ENCODE measurements around the gene TUBGCP3. TPM values are rescaled to one million over a fixed set of nuclear protein-coding genes. Genes with fewer than 3 reads are reported as not detected.

Gene TUBGCP3
- total RNA-seq, 3 donors from 2014 or later (not counting 1 experiment from before 2014, with no cell fraction given), result 43.0 to 57.9 (median 53.6) TPM

DNA sequence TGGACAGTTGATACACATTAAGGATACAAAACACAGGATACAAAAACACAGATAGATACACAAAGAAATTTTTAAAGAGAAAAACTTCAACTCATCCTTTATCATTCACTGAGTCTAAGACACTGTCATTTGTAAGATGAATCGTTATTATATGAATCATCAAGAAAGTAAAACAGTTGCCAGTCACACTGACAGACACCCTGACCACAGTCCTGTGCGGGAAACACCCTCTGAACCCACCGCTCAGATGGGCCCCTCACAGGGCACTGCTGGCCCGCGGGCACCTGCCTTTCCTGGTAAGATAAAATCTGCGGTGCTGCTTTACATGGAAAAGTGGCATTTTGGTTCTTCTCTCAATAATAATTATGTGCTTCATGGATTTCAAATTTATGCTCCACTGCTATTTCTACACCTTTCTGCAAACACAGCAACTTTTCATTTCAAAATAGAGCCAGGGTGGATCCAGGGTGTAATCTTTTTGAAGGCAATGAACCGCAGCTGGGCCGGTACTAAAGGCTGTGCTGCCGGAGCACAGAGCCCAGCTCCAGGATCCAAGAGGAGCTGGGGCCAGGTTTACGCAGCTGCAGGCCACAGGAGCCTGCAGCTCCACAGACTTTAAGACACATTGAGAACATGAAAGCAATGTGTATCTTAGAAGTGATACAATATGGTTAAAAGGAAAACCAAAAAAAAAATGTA lies 76.8 kb downstream of the TUBGCP3 start:
- H3K36me3 Mint-ChIP-seq, result no peaks in the 10 kb centered on the region
- H3K4me3 Mint-ChIP-seq, result peak overlapping the region; percentile 40
- Histone ChIP-seq H3K4me1 (ENCODE audit: control insufficient read depth, insufficient read depth, low read length) (peaks cover 8% of the 10 kb centered on the region), H3K27me3 (ENCODE audit: control insufficient read depth, insufficient read depth, low read length) (no peaks in the 10 kb centered on the region), H3K36me3 (ENCODE audit: control insufficient read depth, insufficient read depth, low read length) (peaks cover 30% of the 10 kb centered on the region), H3K4me3 (ENCODE audit: low read length) (no peak overlapping the region), H3K9me3 (ENCODE audit: control insufficient read depth, insufficient read depth, low read length) (no peaks in the 10 kb centered on the region), H3K27ac (ENCODE audit: low read length) (no peak overlapping the region)
- 65% methylated on average over 10 of the region's 10 CpGs for WGBS (ENCODE audit: insufficient coverage)
- peaks cover 17 to 18% of the 10 kb centered on the region in 2 donors for H3K4me1 Mint-ChIP-seq
- TF ChIP-seq, protein P1, sequence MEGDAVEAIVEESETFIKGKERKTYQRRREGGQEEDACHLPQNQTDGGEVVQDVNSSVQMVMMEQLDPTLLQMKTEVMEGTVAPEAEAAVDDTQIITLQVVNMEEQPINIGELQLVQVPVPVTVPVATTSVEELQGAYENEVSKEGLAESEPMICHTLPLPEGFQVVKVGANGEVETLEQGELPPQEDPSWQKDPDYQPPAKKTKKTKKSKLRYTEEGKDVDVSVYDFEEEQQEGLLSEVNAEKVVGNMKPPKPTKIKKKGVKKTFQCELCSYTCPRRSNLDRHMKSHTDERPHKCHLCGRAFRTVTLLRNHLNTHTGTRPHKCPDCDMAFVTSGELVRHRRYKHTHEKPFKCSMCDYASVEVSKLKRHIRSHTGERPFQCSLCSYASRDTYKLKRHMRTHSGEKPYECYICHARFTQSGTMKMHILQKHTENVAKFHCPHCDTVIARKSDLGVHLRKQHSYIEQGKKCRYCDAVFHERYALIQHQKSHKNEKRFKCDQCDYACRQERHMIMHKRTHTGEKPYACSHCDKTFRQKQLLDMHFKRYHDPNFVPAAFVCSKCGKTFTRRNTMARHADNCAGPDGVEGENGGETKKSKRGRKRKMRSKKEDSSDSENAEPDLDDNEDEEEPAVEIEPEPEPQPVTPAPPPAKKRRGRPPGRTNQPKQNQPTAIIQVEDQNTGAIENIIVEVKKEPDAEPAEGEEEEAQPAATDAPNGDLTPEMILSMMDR (IDR thresholded peaks at IDR 0.05), result no peak
- H3K27me3 Mint-ChIP-seq (ENCODE audit: low read depth in 2 of 2), result no peaks in the 10 kb centered on the region
- DNase-seq (no peak), ATAC-seq (peak in 2 of 3 donors; percentile 40 to 76)
- H3K9me3 Mint-ChIP-seq, result no peaks in the 10 kb centered on the region
- peak overlapping the region in 1 of 2 donors; percentile 63 for H3K27ac Mint-ChIP-seq
- intact Hi-C loops (cut with micrococcal nuclease), result no loop called here

DNA sequence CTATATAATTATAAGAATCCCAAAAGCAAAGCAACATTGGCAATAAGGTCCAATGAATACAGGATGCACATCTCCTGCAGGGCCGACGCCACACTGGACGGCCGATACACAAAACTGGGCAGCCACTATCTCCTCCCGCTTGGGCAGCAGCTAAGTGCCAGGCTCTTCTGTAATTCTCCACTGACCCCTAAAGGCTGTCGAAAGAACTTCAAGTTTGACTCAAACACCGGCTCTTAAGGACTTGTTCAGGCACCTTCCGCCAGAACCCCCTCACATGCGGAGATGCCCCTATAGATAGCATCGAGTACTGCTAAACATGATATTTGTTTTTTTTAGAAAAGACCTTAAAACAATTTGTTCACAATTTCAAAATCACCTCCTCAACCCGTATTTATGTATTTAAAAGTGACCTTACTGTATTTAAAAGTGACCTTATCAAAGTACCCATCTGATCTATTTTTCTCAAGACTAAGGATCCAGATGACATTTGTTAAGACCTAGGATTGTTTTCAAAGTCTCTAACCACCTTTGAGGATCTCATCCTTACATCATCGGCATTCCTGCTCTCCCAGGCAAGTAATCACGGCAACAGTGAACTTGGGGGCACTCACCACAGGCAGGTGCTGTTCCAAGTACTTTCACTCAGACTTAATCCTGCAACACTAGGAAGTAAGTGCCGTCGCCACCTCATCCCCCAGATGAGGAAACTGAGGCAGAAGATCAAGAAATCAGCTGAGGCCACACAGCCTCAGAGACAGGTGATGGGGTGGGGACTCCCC lies 77.8 kb downstream of the TUBGCP3 start:
- Mint-ChIP-seq H3K4me1 (peaks cover 17 to 18% of the 10 kb centered on the region in 2 donors), H3K36me3 (no peaks in the 10 kb centered on the region), H3K4me3 (no peak overlapping the region), H3K27me3 (ENCODE audit: low read depth in 2 of 2) (no peaks in the 10 kb centered on the region), H3K27ac (peak overlapping the region in 1 of 2 donors; percentile 63), H3K9me3 (no peaks in the 10 kb centered on the region)
- H3K36me3 ChIP-seq (ENCODE audit: control insufficient read depth, insufficient read depth, low read length), result peaks cover 25% of the 10 kb centered on the region
- TF ChIP-seq, protein P1 (IDR thresholded peaks at IDR 0.05), result no peak
- H3K9me3 ChIP-seq (ENCODE audit: control insufficient read depth, insufficient read depth, low read length), result no peaks in the 10 kb centered on the region
- peak in 1 of 2 donors; percentile 15 for DNase-seq
- peaks cover 8% of the 10 kb centered on the region for H3K4me1 ChIP-seq (ENCODE audit: control insufficient read depth, insufficient read depth, low read length)
- no peak overlapping the region for H3K4me3 ChIP-seq (ENCODE audit: low read length)
- peak in 1 of 3 donors; percentile 42 for ATAC-seq
- no peak overlapping the region for H3K27ac ChIP-seq (ENCODE audit: low read length)
- no peaks in the 10 kb centered on the region for H3K27me3 ChIP-seq (ENCODE audit: control insufficient read depth, insufficient read depth, low read length)
- 93% methylated on average over 15 of the region's 15 CpGs for WGBS (ENCODE audit: insufficient coverage)
- intact Hi-C loops (cut with micrococcal nuclease), result no loop called here

DNA sequence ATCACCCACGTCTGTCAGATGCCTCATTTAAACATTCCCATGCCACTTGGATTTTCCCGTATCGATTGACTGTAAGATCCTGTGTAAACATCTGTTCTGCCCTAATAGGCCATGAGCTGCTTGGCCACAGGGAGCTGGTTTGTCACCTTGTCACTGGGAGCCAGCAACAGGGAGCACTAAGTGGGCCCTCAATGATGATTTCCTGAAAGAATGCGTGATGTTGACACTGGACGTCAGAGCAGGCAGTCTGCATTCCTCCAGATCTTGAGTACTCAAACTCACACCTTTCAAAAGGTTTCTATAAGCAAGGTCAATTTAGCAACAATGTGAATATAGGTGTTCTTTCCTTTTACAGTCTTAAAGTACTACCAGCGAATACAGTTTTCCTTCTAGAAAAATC lies 78.8 kb downstream of the TUBGCP3 start:
- H3K4me3 ChIP-seq (ENCODE audit: low read length), result no peak overlapping the region
- peaks cover 8% of the 10 kb centered on the region for H3K4me1 ChIP-seq (ENCODE audit: control insufficient read depth, insufficient read depth, low read length)
- TF ChIP-seq, protein P1 (IDR thresholded peaks at IDR 0.05), result no peak
- intact Hi-C loops (cut with micrococcal nuclease), result no loop called here
- H3K27me3 ChIP-seq (ENCODE audit: control insufficient read depth, insufficient read depth, low read length), result no peaks in the 10 kb centered on the region
- H3K27me3 Mint-ChIP-seq (ENCODE audit: low read depth in 2 of 2), result no peaks in the 10 kb centered on the region
- H3K36me3 Mint-ChIP-seq, result no peaks in the 10 kb centered on the region
- peaks cover 26% of the 10 kb centered on the region for H3K36me3 ChIP-seq (ENCODE audit: control insufficient read depth, insufficient read depth, low read length)
- H3K27ac Mint-ChIP-seq, result no peak overlapping the region
- no peaks in the 10 kb centered on the region for H3K9me3 Mint-ChIP-seq
- H3K27ac ChIP-seq (ENCODE audit: low read length), result no peak overlapping the region
- no peak overlapping the region for H3K4me3 Mint-ChIP-seq
- DNase-seq, result no peak
- no peaks in the 10 kb centered on the region for H3K9me3 ChIP-seq (ENCODE audit: control insufficient read depth, insufficient read depth, low read length)
- over 99% methylated on average over 6 of the region's 6 CpGs for WGBS (ENCODE audit: insufficient coverage)
- ATAC-seq, result no peak
- H3K4me1 Mint-ChIP-seq, result peaks cover 17 to 18% of the 10 kb centered on the region in 2 donors
